AG04449 (cell line): ENCODE measurements around the gene ATG7.
"Not testable (repeated sequence)": the region's sequence is repeated elsewhere in the genome, so short reads cannot be mapped to it uniquely, and the experiment has no call there.

Experiments
- CTCF ChIA-PET: fragments of 350-600 bp; formaldehyde crosslinking; extraction: SDS; loops from one replicate; lab custom pipeline; 2021; ENCODE audit warnings: antibody characterized with exemption; lab: Yijun Ruan, JAX
- POLR2A ChIA-PET: fragments of 400-600, 350-600 bp; formaldehyde crosslinking; extraction: SDS; loops from one replicate; lab custom pipeline; 2020; ENCODE audit warnings: antibody characterized with exemption, inconsistent platforms; lab: Yijun Ruan, JAX
- DNase-seq: peaks from one replicate; pipeline ENCODE4 v3.0.0-alpha.2; 2010; ENCODE audit warnings: low read depth, low spot score
- H3K4me3 ChIP-seq: 2 replicates; pipeline ENCODE4 v1.5.1; 2011; ENCODE audit warnings: low read depth, mild to moderate bottlenecking, control low read depth, low read length
- CTCF ChIP-seq: IDR thresholded peaks from one replicate; pipeline ENCODE4 v1.5.1; 2011; ENCODE audit warnings: mild to moderate bottlenecking, moderate library complexity, low read length, control low read depth, inconsistent platforms; ENCODE audit not compliant: insufficient read depth; ENCODE audit errors: missing control alignments

The ATG7 gene

DNA sequence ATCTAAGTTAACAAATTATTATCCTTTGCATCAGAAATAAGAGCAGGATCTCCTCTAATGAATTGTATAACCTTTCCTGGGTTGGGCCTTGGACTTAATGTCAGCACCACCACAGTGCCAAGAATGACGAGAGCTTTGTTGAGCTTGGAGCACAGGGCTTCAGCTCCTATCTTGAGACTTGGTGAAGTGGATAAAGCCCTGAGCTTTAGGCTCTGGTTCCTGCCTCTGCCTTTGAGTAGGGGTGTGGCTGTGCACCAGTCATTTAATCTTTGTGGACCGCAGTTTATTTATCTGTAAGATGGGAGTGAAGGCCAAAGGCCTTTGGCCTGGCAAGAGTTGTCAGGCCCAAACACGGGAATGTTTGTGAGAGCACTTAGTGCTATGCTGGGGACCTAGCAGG, 209.4 kb downstream of the ATG7 start:
- CTCF ChIA-PET = no interaction called here
- H3K4me3 ChIP-seq = no peak overlapping the region
- DNase-seq = no peak
- no peak for TF ChIP-seq CTCF
- POLR2A ChIA-PET = no interaction called here

GRCh38 chr3:11482021-11482420, 209.8 kb downstream of the ATG7 start:
- no peak for DNase-seq
- POLR2A ChIA-PET = no interaction called here
- TF ChIP-seq CTCF = no peak
- no peak overlapping the region for H3K4me3 ChIP-seq
- CTCF ChIA-PET = no interaction called here

- H3K4me3 ChIP-seq, CTCF ChIA-PET, POLR2A ChIA-PET, DNase-seq: not testable (repeated sequence)
Measured at GRCh38 chr3:11488356-11488755, 216.2 kb downstream of the ATG7 start.

DNA sequence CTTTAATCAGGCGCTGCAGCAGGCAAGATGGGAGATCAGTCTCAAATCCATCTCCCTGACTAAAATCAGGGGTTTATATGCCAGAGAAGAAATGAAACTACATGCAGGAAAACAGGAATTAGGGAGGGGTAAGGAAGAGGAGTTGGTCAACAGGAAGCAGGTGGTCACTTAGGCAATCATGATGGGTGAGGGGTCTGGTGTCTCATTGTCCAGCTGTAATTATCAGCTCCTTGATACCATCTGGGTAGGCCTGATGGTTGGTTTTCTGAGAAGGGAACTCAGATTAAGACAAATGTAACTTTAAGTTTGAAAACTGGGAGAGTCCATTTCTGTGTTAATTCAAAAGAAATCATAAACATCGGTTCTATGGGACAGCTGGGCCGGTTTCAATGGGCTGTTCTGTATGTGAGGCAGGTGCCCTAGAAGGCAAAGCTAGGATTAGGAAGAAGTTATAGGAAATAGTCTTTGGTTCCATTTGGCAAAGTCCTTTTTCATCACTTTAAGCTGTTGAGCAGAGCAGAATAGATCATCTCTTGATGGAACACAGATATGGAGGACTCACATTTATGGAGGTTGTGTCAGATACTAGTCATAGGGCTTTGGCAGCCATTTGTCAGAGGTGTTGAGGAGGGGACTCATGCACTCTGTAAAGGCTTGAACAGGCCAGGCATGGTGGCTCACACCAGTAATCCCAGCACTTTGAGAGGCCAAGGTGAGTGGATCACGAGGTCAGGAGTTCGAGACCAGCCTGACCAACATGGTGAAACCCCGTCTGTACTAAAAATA, 222.1 kb downstream of the ATG7 start:
- ChIA-PET POLR2A (no interaction called here), CTCF (no interaction called here)
- no peak for DNase-seq
- no peak for TF ChIP-seq CTCF
- no peak overlapping the region for H3K4me3 ChIP-seq

GRCh38 chr3:11495948-11496557, 223.9 kb downstream of the ATG7 start:
- ChIA-PET POLR2A (no interaction called here), CTCF (no interaction called here)
- DNase-seq = no peak
- TF ChIP-seq CTCF = no peak
- no peak overlapping the region for H3K4me3 ChIP-seq

GRCh38 chr3:11498177-11498576, 226.0 kb downstream of the ATG7 start:
- ChIA-PET CTCF (interaction anchor here (0.7 kb wide), 1 partner anchor 19 kb away, joined by 3 read pairs; no protein-coding TSS in a partner anchor), POLR2A (no interaction called here)
- no peak for TF ChIP-seq CTCF

More at GRCh38 chr3:11498177-11498576, 226.0 kb downstream of the ATG7 start:
- DNase-seq = no peak
- no peak overlapping the region for H3K4me3 ChIP-seq
